Stimulated activated CD4-positive, alpha-beta T cell treated with anti-CD3 and anti-CD28 coated beads, Interleukin-15, amount 100 ng/mL, for 1 hour (primary cell): ENCODE measurements around the gene STK16.
"Not testable (repeated sequence)": the region's sequence is repeated elsewhere in the genome, so short reads cannot be mapped to it uniquely, and the experiment has no call there.

Experiments
- DNase-seq, 2 donors: peaks; one replicate each; pipeline ENCODE4 v3.0.0-alpha.2; 2020; ENCODE audit warnings: low read depth in 1 of 2, low spot score in 1 of 2

The STK16 gene

GRCh38 chr2:219245148-219245898 is at the start of gene STK16, which contains the start of gene GLB1L:
STK16 (plus strand) TSS chr2:219245479; CDS start chr2:219246000, 521 bp downstream.
GLB1L (minus strand) TSS chr2:219245444; CDS start chr2:219243573, 1,871 bp downstream.
- DNase-seq: peak; percentile 76 to 84

- no peak for DNase-seq
Observed at GRCh38 chr2:219197388-219197787, 47.9 kb upstream of the STK16 start.

GRCh38 chr2:219198974-219199373 is 46.3 kb upstream of the STK16 start:
- DNase-seq: no peak

GRCh38 chr2:219199470-219200211 is 45.6 kb upstream of the STK16 start:
- DNase-seq: no peak

GRCh38 chr2:219200502-219201326 is 44.6 kb upstream of the STK16 start:
- DNase-seq: not testable (repeated sequence)

- DNase-seq: not testable (repeated sequence)
Observed at GRCh38 chr2:219201331-219201730, 43.9 kb upstream of the STK16 start.

- no peak for DNase-seq
Observed at GRCh38 chr2:219204425-219205164, 40.7 kb upstream of the STK16 start.

- no peak for DNase-seq
Observed at GRCh38 chr2:219205165-219205538, 40.1 kb upstream of the STK16 start.

- DNase-seq: no peak
Observed at GRCh38 chr2:219205981-219206327, 39.3 kb upstream of the STK16 start.

- DNase-seq: peak; percentile 93 to 95
Observed at GRCh38 chr2:219206328-219207133, 38.7 kb upstream of the STK16 start, which contains the start of gene ZFAND2B. ZFAND2B (plus strand) TSS chr2:219206782; CDS start chr2:219206988, 206 bp downstream.

- no peak for DNase-seq
Observed at GRCh38 chr2:219207134-219207883, 38.0 kb upstream of the STK16 start.

GRCh38 chr2:219207884-219208740 is 37.2 kb upstream of the STK16 start:
- DNase-seq: no peak

- DNase-seq: no peak
Observed at GRCh38 chr2:219209236-219210195, 35.8 kb upstream of the STK16 start.

- no peak for DNase-seq
Observed at GRCh38 chr2:219210196-219210885, 34.9 kb upstream of the STK16 start.

GRCh38 chr2:219210886-219211362 is 34.4 kb upstream of the STK16 start:
- no peak for DNase-seq

- no peak for DNase-seq
Observed at GRCh38 chr2:219213026-219213415, 32.3 kb upstream of the STK16 start.
